Measurements from ENCODE around the gene BCL2L1.

DNA sequence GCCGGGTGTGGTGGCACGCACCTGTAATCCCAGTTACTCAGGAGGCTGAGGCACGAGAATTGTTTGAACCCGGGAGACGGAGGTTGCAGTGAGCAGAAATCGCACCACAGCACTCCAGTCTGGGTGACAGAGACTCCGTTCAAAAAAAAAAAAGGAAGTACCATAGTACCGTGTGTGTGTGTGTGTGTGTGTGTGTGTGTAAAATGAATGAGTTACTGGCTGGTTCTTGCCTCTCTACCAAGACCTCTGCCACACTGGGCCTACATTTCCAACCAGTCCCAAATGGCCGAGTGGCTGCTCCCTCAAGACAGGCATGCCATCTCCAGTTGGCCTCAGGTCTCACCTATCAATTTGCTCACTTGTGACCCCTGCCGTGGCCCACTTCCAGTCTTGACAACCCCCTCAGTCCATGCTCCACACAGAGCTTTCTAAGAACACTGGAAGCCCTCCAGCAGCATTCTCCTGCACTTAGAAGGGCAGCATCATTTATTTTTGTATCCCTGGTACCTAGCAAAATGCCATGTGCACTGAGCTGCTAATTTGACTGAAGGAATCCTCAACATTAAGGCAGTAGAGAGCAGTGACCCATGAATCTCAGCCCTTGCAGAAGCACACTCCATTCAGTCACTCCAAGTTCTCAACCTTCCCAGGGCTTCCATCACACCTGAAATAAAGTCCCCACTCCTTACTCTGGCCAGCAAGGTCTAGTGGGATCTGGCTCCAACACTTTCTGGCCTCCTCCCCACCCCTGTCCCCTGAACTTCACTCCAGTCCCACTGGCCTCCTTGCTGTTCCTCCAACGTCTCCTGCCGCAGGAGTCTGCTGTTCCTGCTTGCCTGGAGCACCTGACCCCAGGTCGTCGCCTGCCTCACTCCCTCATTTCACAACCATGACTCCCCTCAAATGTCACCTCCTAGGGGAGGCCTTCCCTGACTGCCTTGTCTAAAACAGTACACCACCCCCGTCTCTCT is 55.1 kb downstream of the BCL2L1 start:
- TF ChIP-seq, protein P1, sequence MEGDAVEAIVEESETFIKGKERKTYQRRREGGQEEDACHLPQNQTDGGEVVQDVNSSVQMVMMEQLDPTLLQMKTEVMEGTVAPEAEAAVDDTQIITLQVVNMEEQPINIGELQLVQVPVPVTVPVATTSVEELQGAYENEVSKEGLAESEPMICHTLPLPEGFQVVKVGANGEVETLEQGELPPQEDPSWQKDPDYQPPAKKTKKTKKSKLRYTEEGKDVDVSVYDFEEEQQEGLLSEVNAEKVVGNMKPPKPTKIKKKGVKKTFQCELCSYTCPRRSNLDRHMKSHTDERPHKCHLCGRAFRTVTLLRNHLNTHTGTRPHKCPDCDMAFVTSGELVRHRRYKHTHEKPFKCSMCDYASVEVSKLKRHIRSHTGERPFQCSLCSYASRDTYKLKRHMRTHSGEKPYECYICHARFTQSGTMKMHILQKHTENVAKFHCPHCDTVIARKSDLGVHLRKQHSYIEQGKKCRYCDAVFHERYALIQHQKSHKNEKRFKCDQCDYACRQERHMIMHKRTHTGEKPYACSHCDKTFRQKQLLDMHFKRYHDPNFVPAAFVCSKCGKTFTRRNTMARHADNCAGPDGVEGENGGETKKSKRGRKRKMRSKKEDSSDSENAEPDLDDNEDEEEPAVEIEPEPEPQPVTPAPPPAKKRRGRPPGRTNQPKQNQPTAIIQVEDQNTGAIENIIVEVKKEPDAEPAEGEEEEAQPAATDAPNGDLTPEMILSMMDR (IDR thresholded peaks at IDR 0.05 in 8 of 11, conservative IDR thresholded peaks at IDR 0.05 in 3 of 11), result no peak
- TF ChIP-seq POLR2A (IDR thresholded peaks at IDR 0.05) (no peak), POLR2AphosphoS5 (IDR thresholded peaks at IDR 0.05) (no peak)
